Subcutaneous adipose tissue (tissue), 4 donors: ENCODE measurements around the gene PTGER4. TPM values are rescaled to one million over a fixed set of nuclear protein-coding genes. Genes with fewer than 3 reads are reported as not detected.

Experiments
- CTCF ChIP-seq: fragments of 450-650 bp; IDR thresholded peaks from one replicate; pipeline ENCODE4 v1.5.1; 2016; ENCODE audit warnings: low read depth, mild to moderate bottlenecking, control low read depth, antibody characterized with exemption, moderate library complexity
- total RNA-seq, 4 donors: library from RNA; depleted of rRNA; stranded (reverse); fragments of >200 nt; gene quantifications; one replicate each; pipeline ENCODE4 v1.1.0, GENCODE V29; 2016

PTGER4 gene
- total RNA-seq, 4 donors from 2014 or later: 14.0 to 32.6 (median 20.5) TPM

DNA sequence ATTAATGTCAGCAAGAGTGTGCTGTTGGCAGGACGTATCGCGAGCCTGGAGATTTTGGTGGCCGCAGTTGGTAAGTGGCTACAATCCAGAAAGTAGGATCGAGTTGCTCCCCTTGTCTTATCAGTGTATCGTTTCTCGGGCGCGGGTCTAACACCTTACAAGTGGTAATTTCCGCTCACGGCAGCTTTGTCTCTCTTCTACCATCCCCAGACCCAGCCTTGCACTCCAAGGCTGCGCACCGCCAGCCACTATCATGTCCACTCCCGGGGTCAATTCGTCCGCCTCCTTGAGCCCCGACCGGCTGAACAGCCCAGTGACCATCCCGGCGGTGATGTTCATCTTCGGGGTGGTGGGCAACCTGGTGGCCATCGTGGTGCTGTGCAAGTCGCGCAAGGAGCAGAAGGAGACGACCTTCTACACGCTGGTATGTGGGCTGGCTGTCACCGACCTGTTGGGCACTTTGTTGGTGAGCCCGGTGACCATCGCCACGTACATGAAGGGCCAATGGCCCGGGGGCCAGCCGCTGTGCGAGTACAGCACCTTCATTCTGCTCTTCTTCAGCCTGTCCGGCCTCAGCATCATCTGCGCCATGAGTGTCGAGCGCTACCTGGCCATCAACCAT, 1.1 kb downstream of the PTGER4 start:
- TF ChIP-seq CTCF: no peak

GRCh38 chr5:40681363-40682153, 1.8 kb downstream of the PTGER4 start:
- TF ChIP-seq CTCF: no peak

- no peak for TF ChIP-seq CTCF
Observed at GRCh38 chr5:40682154-40683017, 2.7 kb downstream of the PTGER4 start.

GRCh38 chr5:40683305-40683704, 3.6 kb downstream of the PTGER4 start:
- TF ChIP-seq CTCF: no peak

GRCh38 chr5:40685193-40685592, 5.5 kb downstream of the PTGER4 start:
- no peak for TF ChIP-seq CTCF

GRCh38 chr5:40685976-40686486, 6.3 kb downstream of the PTGER4 start:
- TF ChIP-seq CTCF: no peak

GRCh38 chr5:40687321-40687720, 7.6 kb downstream of the PTGER4 start:
- no peak for TF ChIP-seq CTCF
